ENCODE data around the gene NEUROD2.

Gene NEUROD2

GRCh38 chr17:39642291-39643074 is 34.8 kb upstream of the NEUROD2 start:
- TF ChIP-seq MYC (IDR thresholded peaks at IDR 0.05; ENCODE audit: low read depth, low read length), result no peak
- no peak for TF ChIP-seq MAX (IDR thresholded peaks at IDR 0.05; ENCODE audit: low read depth, low read length)
- no peak for TF ChIP-seq CTCF (IDR thresholded peaks at IDR 0.05; ENCODE audit: low read depth, low read length)
- no peak for TF ChIP-seq POLR2A (IDR thresholded peaks at IDR 0.05; ENCODE audit: extremely low read depth, insufficient read length)
- H3K4me3 ChIP-seq (ENCODE audit: low read depth, low read length), result no peak overlapping the region
- DNase-seq (ENCODE audit: low read depth), result no peak

- H3K4me3 ChIP-seq (ENCODE audit: low read depth, low read length), result no peak overlapping the region
- no peak for TF ChIP-seq MAX (IDR thresholded peaks at IDR 0.05; ENCODE audit: low read depth, low read length)
- TF ChIP-seq MYC (IDR thresholded peaks at IDR 0.05; ENCODE audit: low read depth, low read length), result no peak
- TF ChIP-seq POLR2A (IDR thresholded peaks at IDR 0.05; ENCODE audit: extremely low read depth, insufficient read length), result no peak
- TF ChIP-seq CTCF (IDR thresholded peaks at IDR 0.05; ENCODE audit: low read depth, low read length), result no peak
- no peak for DNase-seq (ENCODE audit: low read depth)
Observed at GRCh38 chr17:39641883-39642282, 34.2 kb upstream of the NEUROD2 start.

- no peak for DNase-seq (ENCODE audit: low read depth)
- TF ChIP-seq MYC (IDR thresholded peaks at IDR 0.05; ENCODE audit: low read depth, low read length), result no peak
- TF ChIP-seq POLR2A (IDR thresholded peaks at IDR 0.05; ENCODE audit: extremely low read depth, insufficient read length), result no peak
- TF ChIP-seq MAX (IDR thresholded peaks at IDR 0.05; ENCODE audit: low read depth, low read length), result no peak
- no peak for TF ChIP-seq CTCF (IDR thresholded peaks at IDR 0.05; ENCODE audit: low read depth, low read length)
- no peak overlapping the region for H3K4me3 ChIP-seq (ENCODE audit: low read depth, low read length)
Observed at GRCh38 chr17:39641097-39641496, 33.4 kb upstream of the NEUROD2 start.

- no peak for TF ChIP-seq MAX (IDR thresholded peaks at IDR 0.05; ENCODE audit: low read depth, low read length)
- TF ChIP-seq CTCF (IDR thresholded peaks at IDR 0.05; ENCODE audit: low read depth, low read length), result no peak
- no peak for TF ChIP-seq POLR2A (IDR thresholded peaks at IDR 0.05; ENCODE audit: extremely low read depth, insufficient read length)
- no peak for TF ChIP-seq MYC (IDR thresholded peaks at IDR 0.05; ENCODE audit: low read depth, low read length)
- no peak overlapping the region for H3K4me3 ChIP-seq (ENCODE audit: low read depth, low read length)
- DNase-seq (ENCODE audit: low read depth), result no peak
Observed at GRCh38 chr17:39640591-39641031, 32.9 kb upstream of the NEUROD2 start.

GRCh38 chr17:39639566-39640458 is 32.1 kb upstream of the NEUROD2 start:
- H3K4me3 ChIP-seq (ENCODE audit: low read depth, low read length), result no peak overlapping the region
- DNase-seq (ENCODE audit: low read depth), result no peak
- TF ChIP-seq MAX (IDR thresholded peaks at IDR 0.05; ENCODE audit: low read depth, low read length) (no peak), MYC (IDR thresholded peaks at IDR 0.05; ENCODE audit: low read depth, low read length) (no peak), CTCF (IDR thresholded peaks at IDR 0.05; ENCODE audit: low read depth, low read length) (no peak), POLR2A (IDR thresholded peaks at IDR 0.05; ENCODE audit: extremely low read depth, insufficient read length) (no peak)

Data from NB4 (cell line).